MM.1S (cell line): ENCODE results near the gene SLC25A3.
A peak's percentile ranks its signal among the peaks of the same experiment; 100 is the strongest.
"Not testable (repeated sequence)": the region's sequence is repeated elsewhere in the genome, so short reads cannot be mapped to it uniquely, and the experiment has no call there.

ENCODE experiments used
- DNase-seq: peaks from one replicate; pipeline ENCODE4 v3.0.0-alpha.2; 2015
- H2AFZ ChIP-seq: fragments of 300-600 bp; sonication (generic); 2 replicates; pipeline ENCODE4 v1.6.0; 2016; ENCODE audit warnings: antibody characterized with exemption, low read length
- H3F3A ChIP-seq: fragments of 300-600 bp; sonication (generic); 2 replicates; pipeline ENCODE4 v1.6.1; 2016; ENCODE audit warnings: mild to moderate bottlenecking, antibody characterized with exemption, low read length, moderate library complexity, mixed read lengths; ENCODE audit not compliant: insufficient read depth
- H3K27ac ChIP-seq: fragments of 300-600 bp; sonication (generic); 2 replicates; pipeline ENCODE4 v1.5.1; 2016; ENCODE audit warnings: mild to moderate bottlenecking, low read length
- H3K27me3 ChIP-seq: fragments of 300-600 bp; sonication (generic); replicated peaks from 2 replicates; pipeline ENCODE4 v1.6.0; 2016; ENCODE audit warnings: low read length; ENCODE audit not compliant: insufficient read depth
- H3K36me3 ChIP-seq: fragments of 300-600 bp; sonication (generic); replicated peaks from 2 replicates; pipeline ENCODE4 v1.6.1; 2016; ENCODE audit warnings: mild to moderate bottlenecking, low read length, mixed read lengths; ENCODE audit not compliant: insufficient read depth
- H3K4me1 ChIP-seq: fragments of 300-600 bp; sonication (generic); 2 replicates; pipeline ENCODE4 v1.6.1; 2016; ENCODE audit warnings: low read length, mixed read lengths
- H3K4me2 ChIP-seq: fragments of 300-600 bp; sonication (generic); 2 replicates; pipeline ENCODE4 v1.6.0; 2016; ENCODE audit warnings: low read depth, low read length
- H3K4me3 ChIP-seq: fragments of 300-600 bp; sonication (generic); 2 replicates; pipeline ENCODE4 v1.5.1; 2016; ENCODE audit warnings: low read length, mixed read lengths
- H3K79me2 ChIP-seq: fragments of 300-600 bp; sonication (generic); 2 replicates; pipeline ENCODE4 v1.6.1; 2016; ENCODE audit warnings: mixed run types, low read length, mixed read lengths
- H3K9ac ChIP-seq: fragments of 300-600 bp; sonication (generic); 2 replicates; pipeline ENCODE4 v1.6.1; 2016; ENCODE audit warnings: low read length, mixed read lengths
- H3K9me2 ChIP-seq: fragments of 300-600 bp; sonication (generic); replicated peaks from 2 replicates; pipeline ENCODE4 v1.6.1; 2016; ENCODE audit warnings: mild to moderate bottlenecking, low read length, mixed read lengths; ENCODE audit not compliant: insufficient read depth
- H3K9me3 ChIP-seq: fragments of 300-600 bp; sonication (generic); replicated peaks from 2 replicates; pipeline ENCODE4 v1.6.1; 2016; ENCODE audit warnings: mild to moderate bottlenecking, low read length, mixed read lengths; ENCODE audit not compliant: insufficient read depth
- H4K20me1 ChIP-seq: fragments of 300-600 bp; sonication (generic); 2 replicates; pipeline ENCODE4 v1.6.1; 2016; ENCODE audit warnings: mild to moderate bottlenecking, low read length, moderate library complexity, mixed read lengths; ENCODE audit not compliant: insufficient read depth
- EZH2 ChIP-seq: fragments of 300-600 bp; sonication (generic); optimal IDR thresholded peaks from 2 replicates; pipeline ENCODE3; 2017; ENCODE audit warnings: low read depth, mild to moderate bottlenecking, antibody characterized with exemption, low read length, mixed read lengths
- EZH2phosphoT487 ChIP-seq: fragments of 300-600 bp; sonication (generic); IDR thresholded peaks from 2 replicates; pipeline ENCODE4 v1.6.1; 2018; ENCODE audit warnings: antibody characterized with exemption, low read length
- TF ChIP-seq, protein P1 (sequence below): fragments of 300-600 bp; sonication (generic); IDR thresholded peaks from 2 replicates; pipeline ENCODE4 v1.5.1; 2016; ENCODE audit warnings: antibody characterized with exemption, low read length, mixed read lengths

The SLC25A3 gene

DNA sequence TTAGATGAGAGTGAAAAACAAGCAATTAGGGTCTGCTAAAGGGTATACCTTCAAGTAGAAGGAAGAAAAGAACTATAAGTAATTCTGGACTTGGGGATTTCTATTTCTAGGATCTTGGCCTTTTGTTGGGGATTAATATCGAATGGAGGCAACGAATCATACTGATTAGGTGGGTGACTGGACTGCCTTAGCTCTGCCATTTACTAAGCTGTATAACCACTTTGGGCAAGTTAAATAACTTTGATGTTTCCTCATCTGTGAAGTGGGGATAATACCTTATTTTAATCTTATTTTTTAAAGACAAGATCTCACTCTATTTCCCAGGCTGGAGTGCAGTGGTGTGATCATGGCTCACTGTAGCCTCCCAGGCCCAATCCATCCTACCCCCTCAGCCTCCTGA, 44.5 kb downstream of the SLC25A3 start:
- no peak overlapping the region for H2AFZ ChIP-seq
- H4K20me1 ChIP-seq = no peaks in the 10 kb centered on the region
- H3K36me3 ChIP-seq = no peaks in the 10 kb centered on the region
- no peaks in the 10 kb centered on the region for H3K79me2 ChIP-seq
- H3K9ac ChIP-seq = no peak overlapping the region
- no peaks in the 10 kb centered on the region for H3K27me3 ChIP-seq
- H3K4me3 ChIP-seq = no peak overlapping the region
- H3K27ac ChIP-seq = no peak overlapping the region
- no peaks in the 10 kb centered on the region for H3K9me2 ChIP-seq
- H3K4me2 ChIP-seq = no peak overlapping the region
- no peak for DNase-seq
- no peak for TF ChIP-seq EZH2phosphoT487
- TF ChIP-seq EZH2 = no peak
- TF ChIP-seq, protein P1, sequence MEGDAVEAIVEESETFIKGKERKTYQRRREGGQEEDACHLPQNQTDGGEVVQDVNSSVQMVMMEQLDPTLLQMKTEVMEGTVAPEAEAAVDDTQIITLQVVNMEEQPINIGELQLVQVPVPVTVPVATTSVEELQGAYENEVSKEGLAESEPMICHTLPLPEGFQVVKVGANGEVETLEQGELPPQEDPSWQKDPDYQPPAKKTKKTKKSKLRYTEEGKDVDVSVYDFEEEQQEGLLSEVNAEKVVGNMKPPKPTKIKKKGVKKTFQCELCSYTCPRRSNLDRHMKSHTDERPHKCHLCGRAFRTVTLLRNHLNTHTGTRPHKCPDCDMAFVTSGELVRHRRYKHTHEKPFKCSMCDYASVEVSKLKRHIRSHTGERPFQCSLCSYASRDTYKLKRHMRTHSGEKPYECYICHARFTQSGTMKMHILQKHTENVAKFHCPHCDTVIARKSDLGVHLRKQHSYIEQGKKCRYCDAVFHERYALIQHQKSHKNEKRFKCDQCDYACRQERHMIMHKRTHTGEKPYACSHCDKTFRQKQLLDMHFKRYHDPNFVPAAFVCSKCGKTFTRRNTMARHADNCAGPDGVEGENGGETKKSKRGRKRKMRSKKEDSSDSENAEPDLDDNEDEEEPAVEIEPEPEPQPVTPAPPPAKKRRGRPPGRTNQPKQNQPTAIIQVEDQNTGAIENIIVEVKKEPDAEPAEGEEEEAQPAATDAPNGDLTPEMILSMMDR = no peak
- H3F3A ChIP-seq = no peaks in the 10 kb centered on the region
- H3K9me3 ChIP-seq = no peaks in the 10 kb centered on the region
- H3K4me1 ChIP-seq = no peaks in the 10 kb centered on the region

DNA sequence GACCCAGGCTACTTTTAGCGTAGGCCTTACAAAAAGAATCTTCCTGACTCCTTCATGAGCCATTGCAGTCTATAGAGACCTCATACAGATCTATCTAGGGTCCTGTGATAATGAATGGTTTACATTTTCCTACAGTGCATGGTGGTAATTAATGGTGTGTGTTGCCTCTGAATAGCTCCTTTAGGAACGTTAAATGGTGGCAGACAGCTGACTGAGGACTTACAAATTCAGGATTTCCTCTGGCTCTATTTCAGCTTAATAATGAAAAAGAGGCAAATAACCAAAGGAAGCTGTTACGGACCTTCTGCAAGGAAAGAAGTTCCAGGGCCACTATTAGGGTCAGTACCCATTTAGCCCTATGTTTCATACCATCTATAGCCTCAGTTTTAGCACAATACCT, 46.0 kb downstream of the SLC25A3 start:
- H2AFZ ChIP-seq = no peak overlapping the region
- H3F3A ChIP-seq = no peaks in the 10 kb centered on the region
- H3K36me3 ChIP-seq = no peaks in the 10 kb centered on the region
- H3K4me3 ChIP-seq = no peak overlapping the region
- H3K9me3 ChIP-seq = no peaks in the 10 kb centered on the region
- H3K27me3 ChIP-seq = no peaks in the 10 kb centered on the region
- H4K20me1 ChIP-seq = no peaks in the 10 kb centered on the region
- no peak overlapping the region for H3K9ac ChIP-seq
- H3K79me2 ChIP-seq = no peaks in the 10 kb centered on the region
- no peak overlapping the region for H3K27ac ChIP-seq
- H3K9me2 ChIP-seq = no peaks in the 10 kb centered on the region
- DNase-seq = no peak
- TF ChIP-seq, protein P1 = no peak
- no peak overlapping the region for H3K4me2 ChIP-seq
- H3K4me1 ChIP-seq = no peaks in the 10 kb centered on the region

DNA sequence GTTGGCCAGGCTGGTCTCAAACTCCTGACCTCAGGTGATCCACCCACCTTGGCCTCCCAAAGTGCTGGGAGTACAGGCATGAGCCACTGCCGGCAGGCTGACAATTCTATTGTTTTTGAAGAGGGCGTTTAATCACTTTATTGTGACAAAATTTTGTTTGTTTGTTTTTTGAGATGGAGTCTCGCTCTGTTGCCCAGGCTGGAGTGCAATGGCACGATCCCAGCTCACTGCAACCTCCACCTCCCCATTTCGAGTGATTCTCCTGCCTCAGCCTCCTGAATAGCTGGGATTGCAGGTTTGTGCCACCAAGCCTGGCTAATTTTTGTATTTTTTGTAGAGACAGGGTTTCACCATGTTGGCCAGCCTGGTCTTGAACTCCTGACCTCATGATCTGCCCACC, 49.3 kb downstream of the SLC25A3 start:
- DNase-seq, H2AFZ ChIP-seq, H3K9me3 ChIP-seq, H3K9ac ChIP-seq, H3K4me1 ChIP-seq, H3K27ac ChIP-seq, H3F3A ChIP-seq, H3K9me2 ChIP-seq, H3K4me2 ChIP-seq, H3K36me3 ChIP-seq, H3K27me3 ChIP-seq, H3K4me3 ChIP-seq, H3K79me2 ChIP-seq, H4K20me1 ChIP-seq: not testable (repeated sequence)

DNA sequence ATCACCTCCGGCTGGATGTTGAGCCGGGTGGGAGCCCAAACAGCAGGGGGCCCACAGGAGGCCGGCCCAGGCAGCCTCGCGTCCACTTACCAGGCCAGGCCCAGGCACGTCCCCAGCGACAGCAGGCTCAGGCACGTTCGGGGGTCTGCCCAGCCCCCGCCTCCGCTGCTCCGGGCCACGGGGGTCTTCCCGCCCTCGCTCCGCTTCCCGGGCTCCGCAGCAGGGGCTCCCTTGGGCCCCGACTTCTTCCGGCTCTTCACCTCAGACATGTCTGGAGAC, 50.9 kb downstream of the SLC25A3 start:
- Histone ChIP-seq H3K79me2 (no peaks in the 10 kb centered on the region), H3K27ac (peak overlapping the region; percentile 28; the same call in 1 of the 2 replicates)
- no peak for DNase-seq

More for the DNA sequence above, 50.9 kb downstream of the SLC25A3 start:
- Histone ChIP-seq H3K4me2 (peak overlapping the region; percentile 56), H3K27me3 (no peaks in the 10 kb centered on the region; the same call in 1 of the 2 replicates), H3F3A (no peaks in the 10 kb centered on the region), H3K9ac (peak overlapping the region; percentile 61), H3K4me3 (peak overlapping the region; percentile 95), H3K9me2 (no peaks in the 10 kb centered on the region), H4K20me1 (no peaks in the 10 kb centered on the region), H3K4me1 (0 out of 2 replicates have a peak, but pooled peaks cover 6% of the 10 kb centered on the region), H2AFZ (peak overlapping the region; percentile 97), H3K36me3 (no peaks in the 10 kb centered on the region), H3K9me3 (no peaks in the 10 kb centered on the region)
- TF ChIP-seq, protein P1 = 0 out of 2 replicates have a peak, but pooled peaks have one; percentile 9
- TF ChIP-seq EZH2 = no peak
